ENCODE measurements around the gene FAM32A. TPM values are rescaled to one million over a fixed set of nuclear protein-coding genes. Genes with fewer than 3 reads are reported as not detected.

The FAM32A gene
- total and polyA plus RNA-seq, 3 donors from 2014 or later = 62.0 to 87.0 (median 71.2) TPM

- Histone ChIP-seq H3K4me3 (no peak overlapping the region), H3K27ac (no peak overlapping the region), H3K27me3 (no peaks in the 10 kb centered on the region), H3K36me3 (ENCODE audit: low read depth, missing control alignments) (no peaks in the 10 kb centered on the region), H3K4me1 (no peaks in the 10 kb centered on the region), H3K9me3 (no peaks in the 10 kb centered on the region)
- no peak for DNase-seq
- WGBS, 2 donors = 64 to 68% methylated on average over 11 to 14 of the region's 14 CpGs
- intact Hi-C loops (cut with DNase I; ENCODE audit: low total_unique reads) = no loop called here
- no peak for TF ChIP-seq CTCF (IDR thresholded peaks at IDR 0.05)
- TF ChIP-seq POLR2A (IDR thresholded peaks at IDR 0.05) = no peak
These were observed 24.2 kb upstream of the FAM32A start for GRCh38 chr19:16160943-16161560.

GRCh38 chr19:16161840-16162239, 23.4 kb upstream of the FAM32A start:
- WGBS, 2 donors = 53 to 93% methylated on average over 3 of the region's 3 CpGs
- TF ChIP-seq POLR2A (IDR thresholded peaks at IDR 0.05) = no peak
- no peak for TF ChIP-seq CTCF (IDR thresholded peaks at IDR 0.05)
- H3K9me3 ChIP-seq = no peaks in the 10 kb centered on the region
- H3K4me1 ChIP-seq = no peaks in the 10 kb centered on the region
- intact Hi-C loops (cut with DNase I; ENCODE audit: low total_unique reads) = no loop called here
- no peak overlapping the region for H3K27ac ChIP-seq
- DNase-seq = no peak
- no peak overlapping the region for H3K4me3 ChIP-seq
- no peaks in the 10 kb centered on the region for H3K36me3 ChIP-seq (ENCODE audit: low read depth, missing control alignments)
- no peaks in the 10 kb centered on the region for H3K27me3 ChIP-seq

GRCh38 chr19:16164222-16164890, 20.9 kb upstream of the FAM32A start:
- H3K9me3 ChIP-seq = no peaks in the 10 kb centered on the region
- 89 to 90% methylated on average over 13 of the region's 13 CpGs for WGBS, 2 donors
- H3K4me1 ChIP-seq = no peaks in the 10 kb centered on the region
- intact Hi-C loops (cut with DNase I; ENCODE audit: low total_unique reads) = no loop called here
- no peak for DNase-seq
- no peak overlapping the region for H3K4me3 ChIP-seq
- no peak for TF ChIP-seq CTCF (IDR thresholded peaks at IDR 0.05)
- no peak for TF ChIP-seq POLR2A (IDR thresholded peaks at IDR 0.05)
- no peaks in the 10 kb centered on the region for H3K27me3 ChIP-seq
- no peak overlapping the region for H3K27ac ChIP-seq
- H3K36me3 ChIP-seq (ENCODE audit: low read depth, missing control alignments) = no peaks in the 10 kb centered on the region

- H3K27me3 ChIP-seq = no peaks in the 10 kb centered on the region
- no peaks in the 10 kb centered on the region for H3K36me3 ChIP-seq (ENCODE audit: low read depth, missing control alignments)
- H3K9me3 ChIP-seq = no peaks in the 10 kb centered on the region
- no peak overlapping the region for H3K27ac ChIP-seq
- DNase-seq = no peak
- intact Hi-C loops (cut with DNase I; ENCODE audit: low total_unique reads) = no loop called here
- H3K4me3 ChIP-seq = no peak overlapping the region
- 100% methylated on average over 1 of the region's 1 CpG for WGBS, 2 donors
- H3K4me1 ChIP-seq = no peaks in the 10 kb centered on the region
- TF ChIP-seq CTCF (IDR thresholded peaks at IDR 0.05) (no peak), POLR2A (IDR thresholded peaks at IDR 0.05) (no peak)
These were observed 18.8 kb upstream of the FAM32A start for GRCh38 chr19:16166417-16166816.

- TF ChIP-seq CTCF (IDR thresholded peaks at IDR 0.05) (no peak), POLR2A (IDR thresholded peaks at IDR 0.05) (no peak)
- H3K36me3 ChIP-seq (ENCODE audit: low read depth, missing control alignments) = no peaks in the 10 kb centered on the region
- H3K27ac ChIP-seq = no peak overlapping the region
- no peak overlapping the region for H3K4me3 ChIP-seq
- intact Hi-C loops (cut with DNase I; ENCODE audit: low total_unique reads) = no loop called here
- DNase-seq = no peak
- 92 to 95% methylated on average over 5 of the region's 5 CpGs for WGBS, 2 donors
- H3K27me3 ChIP-seq = no peaks in the 10 kb centered on the region
- no peaks in the 10 kb centered on the region for H3K9me3 ChIP-seq
- H3K4me1 ChIP-seq = no peaks in the 10 kb centered on the region
These were observed 18.2 kb upstream of the FAM32A start for GRCh38 chr19:16167055-16167454.

Measured in testis (tissue), 3 donors.